Esophagus (tissue), 2 donors: ENCODE measurements around the gene ABCC1. TPM values are rescaled to one million over a fixed set of nuclear protein-coding genes. Genes with fewer than 3 reads are reported as not detected.

Experiments
- H3K27ac ChIP-seq, 2 donors: one replicate each; pipeline ENCODE4 v1.5.1; 2013; ENCODE audit warnings: low read depth in 2 of 2, mild to moderate bottlenecking in 2 of 2, inconsistent platforms in 1 of 2, low read length in 1 of 2, moderate library complexity in 1 of 2
- H3K27me3 ChIP-seq, 2 donors: one replicate each; pipeline ENCODE4 v1.6.1; 2013; ENCODE audit warnings: low read length in 2 of 2, control low read depth in 1 of 2, mild to moderate bottlenecking in 1 of 2; ENCODE audit not compliant: insufficient read depth in 2 of 2, control insufficient read depth in 1 of 2
- H3K36me3 ChIP-seq, 2 donors: one replicate each; pipeline ENCODE4 v1.6.1; 2013; ENCODE audit warnings: low read length in 1 of 2; ENCODE audit not compliant: control insufficient read depth in 2 of 2, insufficient read depth in 2 of 2
- H3K4me1 ChIP-seq, 2 donors: one replicate each; pipeline ENCODE4 v1.6.1; 2013; ENCODE audit warnings: low read length in 1 of 2; ENCODE audit not compliant: control insufficient read depth in 2 of 2, insufficient read depth in 2 of 2
- H3K4me3 ChIP-seq, 2 donors: one replicate each; pipeline ENCODE4 v1.5.1; 2013; ENCODE audit warnings: low read length in 2 of 2, mild to moderate bottlenecking in 2 of 2, low read depth in 1 of 2, moderate library complexity in 1 of 2
- H3K9me3 ChIP-seq, 2 donors: one replicate each; pipeline ENCODE4 v1.6.1; 2013; ENCODE audit warnings: mild to moderate bottlenecking in 2 of 2, low read depth in 1 of 2, low read length in 1 of 2, moderate library complexity in 1 of 2; ENCODE audit not compliant: control insufficient read depth in 2 of 2, insufficient read depth in 1 of 2
- WGBS, 2 donors: extraction: QIAGEN DNeasy Blood & Tissue Kit; methylation state at CpG; one replicate each; pipeline ENCODE4 v1.1.7; 2013; 5-methylcytosine and 5-hydroxymethylcytosine counted together
- polyA plus RNA-seq, 2 donors: library from polyadenylated mRNA; stranded (reverse); fragments of 200-250 nt; gene quantifications; one replicate each; pipeline ENCODE4 v1.2.3, GENCODE V29; 2013
- donor health status: healthy with polysubstance abuse.
- donor health status: Bipolar disorder and iron deficiency.

ABCC1 gene
- polyA plus RNA-seq, 2 donors = 14.8 to 21.8 TPM

- peaks cover 0 to 9% of the 10 kb centered on the region in 2 donors for H3K4me1 ChIP-seq
- 90 to 97% methylated on average over 9 of the region's 9 CpGs for WGBS, 2 donors
- peaks cover 0 to 3% of the 10 kb centered on the region in 2 donors for H3K36me3 ChIP-seq
- H3K27me3 ChIP-seq = no peaks in the 10 kb centered on the region
- no peak overlapping the region for H3K4me3 ChIP-seq
- H3K27ac ChIP-seq = no peak overlapping the region
- peaks cover 0 to 1% of the 10 kb centered on the region in 2 donors for H3K9me3 ChIP-seq
Measured at GRCh38 chr16:15986261-15986660, 36.8 kb downstream of the ABCC1 start.

GRCh38 chr16:15988268-15989013, 39.0 kb downstream of the ABCC1 start:
- peak overlapping the region; percentile 16 to 84 for H3K27ac ChIP-seq

GRCh38 chr16:15990902-15991301, 41.5 kb downstream of the ABCC1 start:
- H3K27ac ChIP-seq = no peak overlapping the region
- no peak overlapping the region for H3K4me3 ChIP-seq
- peaks cover 4 to 9% of the 10 kb centered on the region in 2 donors for H3K4me1 ChIP-seq
- 91% methylated on average over 14 of the region's 14 CpGs for WGBS, 2 donors
- peaks cover 0 to 5% of the 10 kb centered on the region in 2 donors for H3K36me3 ChIP-seq
- no peaks in the 10 kb centered on the region for H3K9me3 ChIP-seq
- H3K27me3 ChIP-seq = no peaks in the 10 kb centered on the region

More at GRCh38 chr16:15988268-15989013, 39.0 kb downstream of the ABCC1 start:
- Histone ChIP-seq H3K4me1 (peaks cover 0 to 9% of the 10 kb centered on the region in 2 donors), H3K27me3 (no peaks in the 10 kb centered on the region), H3K4me3 (no peak overlapping the region), H3K36me3 (peaks cover 0 to 5% of the 10 kb centered on the region in 2 donors), H3K9me3 (no peaks in the 10 kb centered on the region)
- WGBS, 2 donors = 61 to 67% methylated on average over 5 of the region's 5 CpGs

GRCh38 chr16:15993128-15993527, 43.7 kb downstream of the ABCC1 start:
- no peak overlapping the region for H3K27ac ChIP-seq
- WGBS, 2 donors = 89 to 94% methylated on average over 4 of the region's 4 CpGs
- H3K4me3 ChIP-seq = no peak overlapping the region
- H3K9me3 ChIP-seq = no peaks in the 10 kb centered on the region
- peaks cover 10 to 15% of the 10 kb centered on the region in 2 donors for H3K4me1 ChIP-seq
- no peaks in the 10 kb centered on the region for H3K27me3 ChIP-seq
- peaks cover 2% of the 10 kb centered on the region in 2 donors for H3K36me3 ChIP-seq

- 82 to 84% methylated on average over 8 of the region's 8 CpGs for WGBS, 2 donors
- Histone ChIP-seq H3K9me3 (no peaks in the 10 kb centered on the region), H3K27ac (peak overlapping the region in 1 of 2 donors; percentile 17), H3K27me3 (no peaks in the 10 kb centered on the region), H3K36me3 (peaks cover 2% of the 10 kb centered on the region in 2 donors), H3K4me1 (peaks cover 10 to 17% of the 10 kb centered on the region in 2 donors), H3K4me3 (no peak overlapping the region)
Measured at GRCh38 chr16:15993541-15993940, 44.1 kb downstream of the ABCC1 start.

- Histone ChIP-seq H3K36me3 (peaks cover 2% of the 10 kb centered on the region in 2 donors), H3K4me3 (no peak overlapping the region), H3K4me1 (peaks cover 10 to 15% of the 10 kb centered on the region in 2 donors), H3K27ac (peak overlapping the region; percentile 17 to 45), H3K27me3 (no peaks in the 10 kb centered on the region), H3K9me3 (no peaks in the 10 kb centered on the region)
- WGBS, 2 donors = 58 to 71% methylated on average over 9 of the region's 9 CpGs
Measured at GRCh38 chr16:15993946-15994665, 44.7 kb downstream of the ABCC1 start.

- H3K9me3 ChIP-seq = no peaks in the 10 kb centered on the region
- peaks cover 1 to 2% of the 10 kb centered on the region in 2 donors for H3K36me3 ChIP-seq
- H3K4me1 ChIP-seq = peaks cover 10% of the 10 kb centered on the region in 2 donors
- H3K27ac ChIP-seq = peak overlapping the region; percentile 2 to 70
- no peak overlapping the region for H3K4me3 ChIP-seq
- 56 to 61% methylated on average over 8 of the region's 8 CpGs for WGBS, 2 donors
- H3K27me3 ChIP-seq = no peaks in the 10 kb centered on the region
Measured at GRCh38 chr16:15996432-15997109, 47.2 kb downstream of the ABCC1 start.

- 89 to 93% methylated on average over 1 of the region's 1 CpG for WGBS, 2 donors
- H3K4me1 ChIP-seq = peaks cover 6 to 10% of the 10 kb centered on the region in 2 donors
- no peaks in the 10 kb centered on the region for H3K9me3 ChIP-seq
- H3K27me3 ChIP-seq = no peaks in the 10 kb centered on the region
- H3K4me3 ChIP-seq = no peak overlapping the region
- H3K36me3 ChIP-seq = peaks cover 0 to 2% of the 10 kb centered on the region in 2 donors
- H3K27ac ChIP-seq = no peak overlapping the region
Measured at GRCh38 chr16:16000685-16001084, 51.3 kb downstream of the ABCC1 start.

- no peak overlapping the region for H3K4me3 ChIP-seq
- no peak overlapping the region for H3K27ac ChIP-seq
- no peaks in the 10 kb centered on the region for H3K27me3 ChIP-seq
- 65 to 80% methylated on average over 6 of the region's 6 CpGs for WGBS, 2 donors
- peaks cover under 1 to 5% of the 10 kb centered on the region in 2 donors for H3K4me1 ChIP-seq
- H3K9me3 ChIP-seq = no peaks in the 10 kb centered on the region
- peaks cover 0 to 2% of the 10 kb centered on the region in 2 donors for H3K36me3 ChIP-seq
Measured at GRCh38 chr16:16001596-16002255, 52.3 kb downstream of the ABCC1 start.
